Measurements from ENCODE around the gene CRK. TPM values are rescaled to one million over a fixed set of nuclear protein-coding genes. Genes with fewer than 3 reads are reported as not detected.
A peak's percentile ranks its signal among the peaks of the same experiment; 100 is the strongest.

CRK gene
- total and polyA plus RNA-seq, 7 experiments from 2014 or later: 16.9 to 29.0 (median 20.9) TPM

- Mint-ChIP-seq H3K27me3 (no peaks in the 10 kb centered on the region), H3K27ac (no peak overlapping the region), H3K4me1 (peaks cover 15 to 19% (median 18%) of the 10 kb centered on the region in 7 donors), H3K9me3 (peaks cover 0 to 1% (median 0%) of the 10 kb centered on the region in 11 donors), H3K36me3 (peaks cover 0 to 12% (median under 1%) of the 10 kb centered on the region in 5 donors), H3K4me3 (no peak overlapping the region)
- Histone ChIP-seq H3K4me3 (ENCODE audit: low read length) (no peak overlapping the region), H3K9me3 (ENCODE audit: control insufficient read depth in 2 of 3, low read length in 3 of 3) (no peaks in the 10 kb centered on the region), H3K27ac (ENCODE audit: low read depth, low read length) (no peak overlapping the region), H3K36me3 (ENCODE audit: control insufficient read depth in 2 of 3, insufficient read depth in 3 of 3, low read length in 3 of 3) (peaks cover 0 to 34% (median 0%) of the 10 kb centered on the region in 3 experiments), H3K27me3 (ENCODE audit: control insufficient read depth in 2 of 2, insufficient read depth in 2 of 2, low read length in 2 of 2) (no peaks in the 10 kb centered on the region), H3K4me1 (ENCODE audit: control insufficient read depth in 2 of 2, insufficient read depth in 2 of 2, low read length in 2 of 2) (peaks cover 0 to 7% of the 10 kb centered on the region in 2 donors)
- CTCF ChIA-PET: interaction anchor here (0.7 kb wide), 1 partner anchor 12 kb away, joined by 3 read pairs; no protein-coding TSS in a partner anchor
- intact Hi-C loops (cut with micrococcal nuclease): loop anchor here in 1 of 2 donors (5.0 kb wide), 1 partner anchor 43 kb away; the partner anchor contains the start of gene INPP5K
- ATAC-seq: no peak
- POLR2A ChIA-PET: no interaction called here
- no peak for DNase-seq
These were observed 18.6 kb upstream of the CRK start for GRCh38 chr17:1474402-1475189.

- CTCF ChIA-PET: no interaction called here
These were observed 17.8 kb upstream of the CRK start for GRCh38 chr17:1473841-1474240.

GRCh38 chr17:1473170-1473569 lies 17.1 kb upstream of the CRK start:
- CTCF ChIA-PET: interaction anchor here (1.4 kb wide), 1 partner anchor 108 kb away, joined by 5 read pairs; no protein-coding TSS in a partner anchor
- intact Hi-C loops (cut with micrococcal nuclease): loop anchor here in 1 of 2 donors (1.0 to 5.0 kb wide), 3 partner anchors 14 to 108 kb away; partner anchors contain the start of gene INPP5K
- peaks cover 0 to 6% (median 0%) of the 10 kb centered on the region in 11 donors for H3K9me3 Mint-ChIP-seq

More at GRCh38 chr17:1473841-1474240, 17.8 kb upstream of the CRK start:
- Mint-ChIP-seq H3K4me1 (peaks cover 15 to 19% (median 18%) of the 10 kb centered on the region in 7 donors), H3K27ac (peak overlapping the region in 8 of 9 donors; percentile 66 to 91 (median 76)), H3K36me3 (peaks cover 0 to 19% (median 8%) of the 10 kb centered on the region in 5 donors), H3K27me3 (no peaks in the 10 kb centered on the region), H3K9me3 (peaks cover 0 to 4% (median 0%) of the 10 kb centered on the region in 11 donors), H3K4me3 (peak overlapping the region in 6 of 10 donors; percentile 22 to 57 (median 49))
- POLR2A ChIA-PET: interaction anchor here (0.6 kb wide), 1 partner anchor 16 kb away, joined by 3 read pairs; no protein-coding TSS in a partner anchor
- no peak overlapping the region for H3K27ac ChIP-seq (ENCODE audit: low read depth, low read length)
- H3K36me3 ChIP-seq (ENCODE audit: control insufficient read depth in 2 of 3, insufficient read depth in 3 of 3, low read length in 3 of 3): peaks cover 0 to 35% (median 0%) of the 10 kb centered on the region in 3 experiments
- no peak overlapping the region for H3K4me3 ChIP-seq (ENCODE audit: low read length)
- no peaks in the 10 kb centered on the region for H3K9me3 ChIP-seq (ENCODE audit: control insufficient read depth in 2 of 3, low read length in 3 of 3)
- DNase-seq (peak in 5 of 9 donors; percentile 48 to 71 (median 60)), ATAC-seq (peak; percentile 86)
- peaks cover 0 to 7% of the 10 kb centered on the region in 2 donors for H3K4me1 ChIP-seq (ENCODE audit: control insufficient read depth in 2 of 2, insufficient read depth in 2 of 2, low read length in 2 of 2)
- no peaks in the 10 kb centered on the region for H3K27me3 ChIP-seq (ENCODE audit: control insufficient read depth in 2 of 2, insufficient read depth in 2 of 2, low read length in 2 of 2)
- intact Hi-C loops (cut with micrococcal nuclease): loop anchor here in 1 of 2 donors (1.0 to 5.0 kb wide), 3 partner anchors 13 to 109 kb away; partner anchors contain the start of gene INPP5K

GRCh38 chr17:1471911-1472821 lies 16.1 kb upstream of the CRK start:
- peaks cover 0 to 6% (median 0%) of the 10 kb centered on the region in 11 donors for H3K9me3 Mint-ChIP-seq
- DNase-seq (no peak), ATAC-seq (no peak)
- H3K27ac Mint-ChIP-seq: peak overlapping the region in 1 of 9 donors; percentile 49
- H3K4me1 Mint-ChIP-seq: peaks cover 15 to 19% (median 18%) of the 10 kb centered on the region in 7 donors
- H3K4me3 ChIP-seq (ENCODE audit: low read length): no peak overlapping the region
- intact Hi-C loops (cut with micrococcal nuclease): loop anchor here in 1 of 2 donors (2.0 to 5.0 kb wide), 2 partner anchors 15 to 45 kb away; partner anchors contain the start of gene INPP5K
- peaks cover 0 to 7% of the 10 kb centered on the region in 2 donors for H3K4me1 ChIP-seq (ENCODE audit: control insufficient read depth in 2 of 2, insufficient read depth in 2 of 2, low read length in 2 of 2)
- H3K27me3 Mint-ChIP-seq: no peaks in the 10 kb centered on the region
- peaks cover 0 to 23% (median 11%) of the 10 kb centered on the region in 5 donors for H3K36me3 Mint-ChIP-seq
- H3K27me3 ChIP-seq (ENCODE audit: control insufficient read depth in 2 of 2, insufficient read depth in 2 of 2, low read length in 2 of 2): no peaks in the 10 kb centered on the region
- ChIA-PET POLR2A (interaction anchor here (0.9 kb wide), 1 partner anchor 16 kb away, joined by 3 read pairs; the partner anchor contains the start of gene CRK), CTCF (interaction anchor here (1.4 kb wide), 1 partner anchor 107 kb away, joined by 5 read pairs; no protein-coding TSS in a partner anchor)
- no peak overlapping the region for H3K27ac ChIP-seq (ENCODE audit: low read depth, low read length)
- no peaks in the 10 kb centered on the region for H3K9me3 ChIP-seq (ENCODE audit: control insufficient read depth in 2 of 3, low read length in 3 of 3)
- peaks cover 0 to 27% (median 0%) of the 10 kb centered on the region in 3 experiments for H3K36me3 ChIP-seq (ENCODE audit: control insufficient read depth in 2 of 3, insufficient read depth in 3 of 3, low read length in 3 of 3)
- H3K4me3 Mint-ChIP-seq: peak overlapping the region in 1 of 10 donors; percentile 57

More at GRCh38 chr17:1473170-1473569, 17.1 kb upstream of the CRK start:
- Mint-ChIP-seq H3K4me3 (peak overlapping the region in 3 of 10 donors; percentile 11 to 57 (median 47)), H3K27me3 (no peaks in the 10 kb centered on the region), H3K36me3 (peaks cover 0 to 24% (median 11%) of the 10 kb centered on the region in 5 donors), H3K4me1 (peaks cover 15 to 19% (median 18%) of the 10 kb centered on the region in 7 donors), H3K27ac (peak overlapping the region in 5 of 9 donors; percentile 15 to 76 (median 68))
- DNase-seq (no peak), ATAC-seq (peak; percentile 65)
- no peak overlapping the region for H3K27ac ChIP-seq (ENCODE audit: low read depth, low read length)
- H3K36me3 ChIP-seq (ENCODE audit: control insufficient read depth in 2 of 3, insufficient read depth in 3 of 3, low read length in 3 of 3): peaks cover 0 to 37% (median 0%) of the 10 kb centered on the region in 3 experiments
- H3K4me3 ChIP-seq (ENCODE audit: low read length): no peak overlapping the region
- POLR2A ChIA-PET: interaction anchor here (0.6 kb wide), 2 partner anchors 15 to 179 kb away, joined by 3 read pairs; no protein-coding TSS in a partner anchor
- no peaks in the 10 kb centered on the region for H3K9me3 ChIP-seq (ENCODE audit: control insufficient read depth in 2 of 3, low read length in 3 of 3)
- H3K27me3 ChIP-seq (ENCODE audit: control insufficient read depth in 2 of 2, insufficient read depth in 2 of 2, low read length in 2 of 2): no peaks in the 10 kb centered on the region
- peaks cover 0 to 7% of the 10 kb centered on the region in 2 donors for H3K4me1 ChIP-seq (ENCODE audit: control insufficient read depth in 2 of 2, insufficient read depth in 2 of 2, low read length in 2 of 2)

GRCh38 chr17:1471490-1471889 lies 15.5 kb upstream of the CRK start:
- Histone ChIP-seq H3K4me1 (ENCODE audit: control insufficient read depth in 2 of 2, insufficient read depth in 2 of 2, low read length in 2 of 2) (peaks cover 0 to 7% of the 10 kb centered on the region in 2 donors), H3K4me3 (ENCODE audit: low read length) (no peak overlapping the region), H3K27me3 (ENCODE audit: control insufficient read depth in 2 of 2, insufficient read depth in 2 of 2, low read length in 2 of 2) (no peaks in the 10 kb centered on the region), H3K9me3 (ENCODE audit: control insufficient read depth in 2 of 3, low read length in 3 of 3) (no peaks in the 10 kb centered on the region), H3K36me3 (ENCODE audit: control insufficient read depth in 2 of 3, insufficient read depth in 3 of 3, low read length in 3 of 3) (peaks cover 0 to 27% (median 0%) of the 10 kb centered on the region in 3 experiments), H3K27ac (ENCODE audit: low read depth, low read length) (no peak overlapping the region)
- intact Hi-C loops (cut with micrococcal nuclease): loop anchor here in 1 of 2 donors (5.0 kb wide), 1 partner anchor 46 kb away; the partner anchor contains the start of gene INPP5K
- peaks cover 0 to 6% (median 0%) of the 10 kb centered on the region in 11 donors for H3K9me3 Mint-ChIP-seq
- CTCF ChIA-PET: interaction anchor here (1.4 kb wide), 1 partner anchor 106 kb away, joined by 5 read pairs; no protein-coding TSS in a partner anchor
- no peak overlapping the region for H3K4me3 Mint-ChIP-seq
- no peak overlapping the region for H3K27ac Mint-ChIP-seq
- DNase-seq (no peak), ATAC-seq (no peak)
- H3K4me1 Mint-ChIP-seq: peaks cover 15 to 19% (median 18%) of the 10 kb centered on the region in 7 donors
- H3K36me3 Mint-ChIP-seq: peaks cover 0 to 23% (median 11%) of the 10 kb centered on the region in 5 donors
- POLR2A ChIA-PET: interaction anchor here (0.9 kb wide), 1 partner anchor 15 kb away, joined by 3 read pairs; the partner anchor contains the start of gene CRK
- H3K27me3 Mint-ChIP-seq: no peaks in the 10 kb centered on the region

Measured in naive thymus-derived CD4-positive, alpha-beta T cell (primary cell).